Measurements from ENCODE around the gene UBA1. TPM values are rescaled to one million over a fixed set of nuclear protein-coding genes. Genes with fewer than 3 reads are reported as not detected.

UBA1 gene
- polyA plus RNA-seq, 1 donor (not counting 4 experiments of a cell fraction or from before 2014, with no cell fraction given): 236 TPM

DNA sequence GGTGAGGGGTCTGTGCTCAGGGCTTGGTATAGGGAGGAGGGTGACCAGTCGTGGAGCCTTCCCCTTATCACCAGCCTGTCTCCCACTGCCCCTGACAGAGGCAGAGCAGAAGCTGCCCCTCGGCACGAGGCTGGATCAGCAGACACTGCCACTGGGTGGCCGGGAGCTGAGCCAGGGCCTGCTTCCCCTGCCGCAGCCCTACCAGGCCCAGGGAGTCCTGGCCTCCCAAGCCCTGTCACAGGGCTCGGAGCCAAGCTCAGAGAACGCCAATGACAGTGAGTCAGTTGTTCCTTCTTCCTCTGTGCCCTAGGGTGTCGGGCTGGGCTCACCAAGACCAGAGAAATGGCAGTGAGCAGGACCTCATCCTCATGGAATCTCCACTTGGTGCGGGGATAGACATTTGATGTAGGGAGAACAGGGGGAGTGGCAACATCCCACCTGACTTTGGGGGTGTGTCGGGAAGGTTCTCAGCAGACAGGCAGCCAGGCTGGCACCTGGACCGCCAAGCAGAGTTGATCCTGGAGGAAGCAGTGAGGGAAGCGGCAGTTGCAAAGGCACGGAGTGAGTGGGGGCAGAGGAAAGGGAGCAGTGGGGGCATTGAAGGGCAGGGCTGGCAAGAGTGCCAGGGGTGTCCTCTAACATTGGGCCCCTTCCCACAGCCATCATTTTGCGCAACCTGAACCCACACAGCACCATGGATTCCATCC, 14.3 kb upstream of the UBA1 start:
- Histone ChIP-seq H3K79me2 (ENCODE audit: control insufficient read depth, insufficient read depth, low read length) (no peaks in the 10 kb centered on the region), H3K4me3 (ENCODE audit: control insufficient read depth in 2 of 3, extremely low read depth in 1 of 3, insufficient read depth in 2 of 3, low read depth in 1 of 3, low read length in 3 of 3) (no peak overlapping the region), H3K36me3 (ENCODE audit: control insufficient read depth in 2 of 2, extremely low read depth in 1 of 2, insufficient read depth in 2 of 2, low read length in 2 of 2) (peaks cover 4 to 16% of the 10 kb centered on the region in 2 experiments), H3K27ac (ENCODE audit: control insufficient read depth, insufficient read depth, low read length) (no peak overlapping the region), H4K20me1 (ENCODE audit: control insufficient read depth, extremely low read depth, insufficient read depth, low read length) (no peaks in the 10 kb centered on the region), H3K4me2 (ENCODE audit: control insufficient read depth, extremely low read depth, insufficient read depth, low read depth, low read length) (no peak overlapping the region), H3K9me3 (ENCODE audit: control insufficient read depth, low read depth, low read length) (no peaks in the 10 kb centered on the region), H2AFZ (ENCODE audit: control insufficient read depth, low read length) (no peak overlapping the region), H3K4me1 (ENCODE audit: control insufficient read depth, extremely low read depth, insufficient read depth, low read length) (peaks cover 16% of the 10 kb centered on the region), H3K27me3 (ENCODE audit: control insufficient read depth, extremely low read depth, insufficient read depth, low read length) (no peaks in the 10 kb centered on the region), H3K9me1 (ENCODE audit: control insufficient read depth, extremely low read depth, insufficient read depth, low read length) (no peaks in the 10 kb centered on the region), H3K9ac (ENCODE audit: control insufficient read depth, extremely low read depth, insufficient read depth, low read length) (peak overlapping the region; percentile 15)
- dilution Hi-C loops (cut with MboI; ENCODE audit: extremely low pct_ligation_motif_present, low sequenced_read_pairs): no loop called here
- FAIRE-seq: no peak
- DNase-seq (ENCODE audit: low read depth, low spot score): no peak
- TF ChIP-seq, protein P1, sequence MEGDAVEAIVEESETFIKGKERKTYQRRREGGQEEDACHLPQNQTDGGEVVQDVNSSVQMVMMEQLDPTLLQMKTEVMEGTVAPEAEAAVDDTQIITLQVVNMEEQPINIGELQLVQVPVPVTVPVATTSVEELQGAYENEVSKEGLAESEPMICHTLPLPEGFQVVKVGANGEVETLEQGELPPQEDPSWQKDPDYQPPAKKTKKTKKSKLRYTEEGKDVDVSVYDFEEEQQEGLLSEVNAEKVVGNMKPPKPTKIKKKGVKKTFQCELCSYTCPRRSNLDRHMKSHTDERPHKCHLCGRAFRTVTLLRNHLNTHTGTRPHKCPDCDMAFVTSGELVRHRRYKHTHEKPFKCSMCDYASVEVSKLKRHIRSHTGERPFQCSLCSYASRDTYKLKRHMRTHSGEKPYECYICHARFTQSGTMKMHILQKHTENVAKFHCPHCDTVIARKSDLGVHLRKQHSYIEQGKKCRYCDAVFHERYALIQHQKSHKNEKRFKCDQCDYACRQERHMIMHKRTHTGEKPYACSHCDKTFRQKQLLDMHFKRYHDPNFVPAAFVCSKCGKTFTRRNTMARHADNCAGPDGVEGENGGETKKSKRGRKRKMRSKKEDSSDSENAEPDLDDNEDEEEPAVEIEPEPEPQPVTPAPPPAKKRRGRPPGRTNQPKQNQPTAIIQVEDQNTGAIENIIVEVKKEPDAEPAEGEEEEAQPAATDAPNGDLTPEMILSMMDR (optimal IDR thresholded peaks at IDR 0.05 in 1 of 3, IDR thresholded peaks at IDR 0.05 in 1 of 3, conservative IDR thresholded peaks at IDR 0.05 in 1 of 3; ENCODE audit: extremely low read depth in 1 of 3, insufficient read depth in 2 of 3, low read length in 3 of 3): peak in 1 of 3 experiments; percentile 13
- no peak for TF ChIP-seq EZH2 (IDR thresholded peaks at IDR 0.05; ENCODE audit: low read length)

DNA sequence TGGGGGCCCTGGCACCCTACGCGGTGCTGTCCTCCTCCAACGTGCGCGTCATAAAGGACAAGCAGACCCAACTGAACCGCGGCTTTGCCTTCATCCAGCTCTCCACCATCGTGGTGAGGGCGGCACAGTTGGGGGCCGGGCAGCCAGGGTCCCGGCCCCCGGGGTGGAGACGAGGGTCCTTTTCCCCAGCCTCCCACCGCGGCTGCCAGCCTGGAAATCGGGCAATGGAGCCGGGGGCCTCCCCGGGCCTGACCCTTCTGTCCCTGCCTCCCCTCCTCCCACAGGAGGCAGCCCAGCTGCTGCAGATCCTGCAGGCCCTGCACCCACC, 13.7 kb upstream of the UBA1 start:
- FAIRE-seq: no peak

More for the DNA sequence above, 13.7 kb upstream of the UBA1 start:
- no peak for DNase-seq (ENCODE audit: low read depth, low spot score)
- Histone ChIP-seq H3K9ac (ENCODE audit: control insufficient read depth, extremely low read depth, insufficient read depth, low read length) (no peak overlapping the region), H3K27me3 (ENCODE audit: control insufficient read depth, extremely low read depth, insufficient read depth, low read length) (no peaks in the 10 kb centered on the region), H2AFZ (ENCODE audit: control insufficient read depth, low read length) (no peak overlapping the region), H3K9me3 (ENCODE audit: control insufficient read depth, low read depth, low read length) (no peaks in the 10 kb centered on the region), H3K4me3 (ENCODE audit: control insufficient read depth in 2 of 3, extremely low read depth in 1 of 3, insufficient read depth in 2 of 3, low read depth in 1 of 3, low read length in 3 of 3) (no peak overlapping the region), H3K36me3 (ENCODE audit: control insufficient read depth in 2 of 2, extremely low read depth in 1 of 2, insufficient read depth in 2 of 2, low read length in 2 of 2) (peaks cover 4 to 16% of the 10 kb centered on the region in 2 experiments), H3K4me1 (ENCODE audit: control insufficient read depth, extremely low read depth, insufficient read depth, low read length) (peaks cover 16% of the 10 kb centered on the region), H3K27ac (ENCODE audit: control insufficient read depth, insufficient read depth, low read length) (no peak overlapping the region), H3K9me1 (ENCODE audit: control insufficient read depth, extremely low read depth, insufficient read depth, low read length) (no peaks in the 10 kb centered on the region), H4K20me1 (ENCODE audit: control insufficient read depth, extremely low read depth, insufficient read depth, low read length) (no peaks in the 10 kb centered on the region), H3K4me2 (ENCODE audit: control insufficient read depth, extremely low read depth, insufficient read depth, low read depth, low read length) (no peak overlapping the region), H3K79me2 (ENCODE audit: control insufficient read depth, insufficient read depth, low read length) (no peaks in the 10 kb centered on the region)
- dilution Hi-C loops (cut with MboI; ENCODE audit: extremely low pct_ligation_motif_present, low sequenced_read_pairs): no loop called here
- TF ChIP-seq EZH2 (IDR thresholded peaks at IDR 0.05; ENCODE audit: low read length): no peak
- TF ChIP-seq, protein P1 (optimal IDR thresholded peaks at IDR 0.05 in 1 of 3, IDR thresholded peaks at IDR 0.05 in 1 of 3, conservative IDR thresholded peaks at IDR 0.05 in 1 of 3; ENCODE audit: extremely low read depth in 1 of 3, insufficient read depth in 2 of 3, low read length in 3 of 3): no peak
